RWPE1 (cell line): ENCODE data around the gene TANGO2.

ENCODE experiments used
- CTCF ChIA-PET: fragments of 350-600 bp; sonication (Branson Sonifier 250); formaldehyde crosslinking; extraction: SDS; loops from one replicate; lab custom pipeline; 2021; lab: Yijun Ruan, JAX
- POLR2A ChIA-PET: fragments of 400-600 bp; formaldehyde crosslinking; extraction: SDS; loops from one replicate; lab custom pipeline; 2020; ENCODE audit warnings: antibody characterized with exemption; ENCODE audit not compliant: low non-redundant PET; lab: Yijun Ruan, JAX
- DNase-seq: peaks from one replicate; pipeline ENCODE4 v3.0.0; 2012; ENCODE audit warnings: low spot score
- H3K27ac ChIP-seq: fragments of 450-650 bp; 2 replicates; pipeline ENCODE4 v1.5.1; 2017
- TF ChIP-seq, protein P1 (sequence below): fragments of 450-650 bp; conservative IDR thresholded peaks from 2 replicates; pipeline ENCODE4 v1.5.1; 2017; ENCODE audit warnings: low read depth, mild to moderate bottlenecking

TANGO2 gene

DNA sequence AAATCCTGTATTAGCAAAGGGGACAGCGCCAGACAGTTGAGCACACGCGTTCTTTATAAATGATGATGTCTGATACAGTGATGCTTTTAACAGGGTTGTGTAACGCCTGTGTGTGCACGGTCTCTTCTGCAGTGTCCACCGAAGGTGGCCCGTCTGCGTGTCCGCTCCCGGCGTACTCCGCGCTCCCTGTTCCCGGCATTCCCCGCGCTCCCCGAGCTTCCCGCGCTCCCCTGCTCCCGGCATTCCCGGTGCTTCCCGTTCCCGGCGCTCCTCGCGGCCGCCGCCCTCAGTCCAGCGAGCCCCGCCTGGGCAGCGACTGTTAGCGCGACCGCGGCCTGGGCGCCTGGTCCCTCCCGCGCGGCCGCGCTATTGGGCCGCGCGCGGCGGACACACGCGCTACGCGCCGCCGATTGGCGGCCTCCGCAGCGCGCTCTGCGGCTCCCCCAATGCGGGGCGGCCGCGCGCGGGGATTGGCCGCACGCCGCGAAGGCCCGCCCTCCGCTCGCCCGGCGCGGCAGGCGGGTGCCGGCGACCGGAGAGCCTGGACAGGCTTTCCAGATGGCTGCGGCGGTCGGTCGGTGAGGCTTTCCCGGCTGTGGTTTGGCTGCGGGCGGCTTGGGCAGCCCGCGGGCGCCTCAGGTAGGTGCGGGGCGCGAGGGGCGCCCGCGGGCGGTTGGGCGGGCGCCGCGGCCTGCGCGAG, 59.0 kb downstream of the TANGO2 start, which contains the start of gene DGCR8:
Gene DGCR8 (plus strand): TSS at position 497 of the 700 bp plus-strand sequence. CDS start 5,723 bp downstream, outside the sequence.
- ChIA-PET CTCF (no interaction called here), POLR2A (no interaction called here)
- H3K27ac ChIP-seq = peak within 1 kb of the TSS; percentile 95
- TF ChIP-seq, protein P1, sequence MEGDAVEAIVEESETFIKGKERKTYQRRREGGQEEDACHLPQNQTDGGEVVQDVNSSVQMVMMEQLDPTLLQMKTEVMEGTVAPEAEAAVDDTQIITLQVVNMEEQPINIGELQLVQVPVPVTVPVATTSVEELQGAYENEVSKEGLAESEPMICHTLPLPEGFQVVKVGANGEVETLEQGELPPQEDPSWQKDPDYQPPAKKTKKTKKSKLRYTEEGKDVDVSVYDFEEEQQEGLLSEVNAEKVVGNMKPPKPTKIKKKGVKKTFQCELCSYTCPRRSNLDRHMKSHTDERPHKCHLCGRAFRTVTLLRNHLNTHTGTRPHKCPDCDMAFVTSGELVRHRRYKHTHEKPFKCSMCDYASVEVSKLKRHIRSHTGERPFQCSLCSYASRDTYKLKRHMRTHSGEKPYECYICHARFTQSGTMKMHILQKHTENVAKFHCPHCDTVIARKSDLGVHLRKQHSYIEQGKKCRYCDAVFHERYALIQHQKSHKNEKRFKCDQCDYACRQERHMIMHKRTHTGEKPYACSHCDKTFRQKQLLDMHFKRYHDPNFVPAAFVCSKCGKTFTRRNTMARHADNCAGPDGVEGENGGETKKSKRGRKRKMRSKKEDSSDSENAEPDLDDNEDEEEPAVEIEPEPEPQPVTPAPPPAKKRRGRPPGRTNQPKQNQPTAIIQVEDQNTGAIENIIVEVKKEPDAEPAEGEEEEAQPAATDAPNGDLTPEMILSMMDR = no peak
- peak; percentile 87 for DNase-seq

DNA sequence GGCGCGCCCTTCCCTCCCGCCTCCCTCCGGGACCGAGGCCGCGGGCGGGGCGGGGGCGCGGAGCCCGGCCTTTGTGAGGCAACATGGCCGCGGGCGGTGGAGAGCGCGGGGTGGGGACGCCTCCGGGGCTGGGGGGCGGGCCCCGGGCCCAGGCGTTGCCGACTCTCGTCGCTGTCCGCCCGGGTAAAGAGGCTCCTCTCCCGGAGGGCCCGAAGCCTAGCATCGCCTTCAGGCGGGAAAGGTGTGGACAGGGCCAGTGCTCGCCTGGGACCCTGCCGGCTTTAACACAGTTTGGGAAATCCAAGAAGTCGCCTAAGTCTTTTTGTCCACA, 59.5 kb downstream of the TANGO2 start:
- TF ChIP-seq, protein P1 = no peak
- POLR2A ChIA-PET = no interaction called here
- CTCF ChIA-PET = no interaction called here
- peak overlapping the region; percentile 95 for H3K27ac ChIP-seq
- peak; percentile 63 for DNase-seq

DNA sequence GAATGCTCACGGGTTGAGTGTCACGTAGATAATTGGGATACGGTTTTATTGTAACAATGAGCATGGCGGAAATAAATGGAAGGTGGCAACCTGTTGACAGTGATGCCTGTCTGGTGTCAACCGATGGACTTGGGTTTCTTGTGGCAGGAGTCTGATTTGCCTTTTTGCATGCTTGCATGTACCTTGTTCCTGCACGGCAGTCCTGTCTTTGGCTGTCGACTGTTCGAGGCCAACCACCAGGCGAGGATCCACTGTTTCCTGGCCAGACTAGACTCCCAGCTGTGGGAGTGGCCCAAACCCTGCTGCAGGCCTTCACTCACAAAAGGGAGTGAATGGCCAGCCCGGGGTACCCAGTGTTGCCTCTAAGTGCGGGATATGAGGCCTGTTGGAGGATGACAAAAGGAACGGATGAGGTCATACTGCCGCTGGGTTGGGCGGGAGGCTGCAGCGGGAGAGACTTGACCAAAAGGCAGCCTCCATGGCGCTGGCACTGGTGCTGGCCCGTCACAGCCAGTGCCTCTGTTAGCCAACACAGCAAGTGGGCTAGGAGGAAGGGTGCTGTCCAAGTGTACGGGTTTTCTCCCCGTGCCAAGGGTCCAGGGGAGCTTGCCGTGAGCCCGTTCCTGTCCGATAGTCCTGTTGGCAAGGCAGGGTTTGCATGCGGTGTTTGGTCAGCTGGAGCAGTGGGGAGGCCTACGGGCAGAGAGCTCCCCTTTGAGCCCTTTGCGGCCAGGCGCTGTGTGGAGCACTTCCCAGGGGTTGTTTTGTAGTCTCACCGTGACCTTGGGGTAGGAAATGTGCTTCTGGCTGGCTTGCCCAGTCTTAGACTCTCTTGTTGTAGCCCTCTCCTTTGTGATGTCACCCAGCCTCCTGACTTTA, 60.1 kb downstream of the TANGO2 start:
- ChIA-PET CTCF (interaction anchor here (0.6 to 0.8 kb wide), 2 partner anchors 110 to 149 kb away, joined by 3 to 7 read pairs; no protein-coding TSS in a partner anchor), POLR2A (no interaction called here)
- peak overlapping the region; percentile 95 for H3K27ac ChIP-seq
- DNase-seq = peak; percentile 27
- TF ChIP-seq, protein P1 = no peak

DNA sequence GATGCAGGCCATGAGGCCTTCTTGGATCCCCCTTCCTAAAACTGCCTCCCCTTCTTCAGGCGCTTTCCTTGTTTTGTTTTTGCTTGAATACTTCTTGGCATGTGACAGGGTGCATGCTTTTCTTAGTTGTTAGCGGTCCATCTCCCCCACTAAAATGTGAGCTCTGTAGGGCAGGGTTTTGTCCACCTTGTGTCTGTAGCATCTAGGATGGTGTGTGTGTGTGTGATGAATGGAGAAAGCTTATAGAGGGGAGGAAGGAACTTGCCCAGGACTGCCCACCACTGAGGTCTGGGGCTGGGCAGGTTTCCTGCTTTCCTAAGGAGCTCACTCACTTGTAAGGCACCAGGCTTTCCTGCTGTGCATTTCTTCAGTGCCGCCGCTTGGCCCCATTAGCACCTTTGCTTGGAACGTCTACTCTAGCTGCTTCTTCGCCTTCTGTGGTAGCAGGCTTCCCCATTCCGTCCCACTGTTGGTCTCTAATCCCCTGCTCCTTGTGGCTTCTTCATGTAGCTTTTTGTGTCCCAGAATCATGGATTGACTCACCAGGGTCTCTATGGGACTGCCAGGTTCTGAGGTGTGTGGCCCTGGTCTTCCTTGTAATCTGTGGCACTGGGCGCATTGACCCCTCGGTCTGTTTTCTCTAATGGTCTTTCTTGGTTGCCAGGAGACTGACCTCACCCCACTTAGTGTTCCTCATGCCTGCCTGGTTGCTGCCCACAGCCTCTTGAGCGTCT, 62.4 kb downstream of the TANGO2 start:
- CTCF ChIA-PET = no interaction called here
- TF ChIP-seq, protein P1 = no peak
- no peak for DNase-seq
- H3K27ac ChIP-seq = peak overlapping the region; percentile 95
- POLR2A ChIA-PET = no interaction called here

DNA sequence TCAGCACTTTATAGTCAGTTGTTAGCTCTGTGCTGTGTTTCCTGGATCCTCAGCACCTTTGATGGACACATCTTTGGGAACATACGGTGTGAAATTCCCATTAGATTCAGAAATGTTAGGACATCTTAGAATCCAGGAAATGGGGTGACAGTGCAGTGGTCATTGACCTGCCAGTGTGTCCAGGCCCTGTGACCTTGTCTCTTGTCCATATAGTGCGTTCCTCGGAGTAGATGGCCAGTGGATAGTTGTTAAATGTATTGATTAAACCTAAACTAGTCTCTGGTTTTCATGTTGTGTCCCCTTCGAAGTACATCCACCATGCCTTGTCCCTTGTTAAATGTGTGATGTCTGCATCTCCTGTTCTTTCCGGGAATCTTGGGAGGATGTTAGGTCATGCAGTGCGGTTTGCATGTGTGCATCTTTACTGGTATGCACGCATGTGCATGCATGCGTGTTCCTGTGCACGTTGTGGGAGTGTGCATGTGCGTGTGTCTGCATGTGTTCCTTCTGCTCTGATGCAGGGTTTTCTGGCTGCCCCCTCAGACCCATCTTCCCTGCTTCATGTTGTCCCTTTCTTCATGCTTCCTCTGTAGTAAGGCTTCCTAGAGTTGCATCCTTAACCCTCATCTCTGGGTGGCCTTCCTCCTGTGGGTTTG, 63.1 kb downstream of the TANGO2 start:
- TF ChIP-seq, protein P1 = no peak
- ChIA-PET CTCF (no interaction called here), POLR2A (no interaction called here)
- peak overlapping the region; percentile 95 for H3K27ac ChIP-seq
- DNase-seq = no peak
